DMS53 treated with DMSO at 0.1 percent for 48 hours (cell line): ENCODE results near the gene FAM219A.

Experiments used
- DNase-seq: peaks from one replicate; lab custom pipeline; 2025; ENCODE audit not compliant: unreplicated experiment; lab: John Stamatoyannopoulos, UW

FAM219A gene

DNA sequence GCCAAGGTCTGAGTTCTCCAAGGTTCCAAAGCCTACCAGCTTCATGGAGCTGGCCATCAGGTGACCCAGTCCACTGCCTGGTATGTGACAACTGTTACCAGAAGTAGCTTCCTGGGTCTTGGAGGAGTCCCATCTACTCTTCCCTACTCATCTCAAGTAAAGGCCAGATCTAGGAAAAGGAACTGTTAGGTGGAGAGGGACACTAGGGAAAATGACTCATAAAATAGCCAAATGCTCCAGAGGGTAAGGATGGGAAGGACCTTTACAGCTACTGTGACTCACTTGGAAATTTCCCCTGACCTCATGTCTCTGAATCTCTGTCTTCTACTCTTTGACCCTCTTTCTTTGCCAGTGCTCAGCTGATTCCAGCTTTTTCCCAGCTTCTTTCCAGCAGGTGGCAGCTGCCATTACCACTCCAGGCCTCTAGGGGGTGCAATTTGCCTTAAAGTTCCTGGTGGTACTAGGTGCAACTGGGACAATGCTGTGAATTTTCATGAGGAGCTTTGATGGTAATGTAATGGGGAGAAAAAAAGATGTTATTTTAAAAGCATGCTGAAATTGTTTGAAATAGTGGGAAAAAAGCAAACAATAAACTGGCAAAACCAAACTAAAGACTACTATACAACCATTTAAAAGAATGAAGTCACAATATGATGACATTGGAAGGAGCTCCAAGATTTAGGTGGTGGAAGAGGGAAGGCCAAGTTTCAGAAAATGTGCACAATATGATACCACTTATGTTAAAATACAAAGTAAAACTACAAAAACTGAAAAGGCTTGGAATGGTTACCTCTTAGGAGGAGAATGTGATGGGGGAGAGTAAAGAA lies 54.6 kb downstream of the FAM219A start:
- DNase-seq = peak; percentile 31

- no peak for DNase-seq
Observed at GRCh38 chr9:34400686-34401602, 57.4 kb downstream of the FAM219A start.

GRCh38 chr9:34400275-34400674 lies 58.1 kb downstream of the FAM219A start:
- no peak for DNase-seq

DNA sequence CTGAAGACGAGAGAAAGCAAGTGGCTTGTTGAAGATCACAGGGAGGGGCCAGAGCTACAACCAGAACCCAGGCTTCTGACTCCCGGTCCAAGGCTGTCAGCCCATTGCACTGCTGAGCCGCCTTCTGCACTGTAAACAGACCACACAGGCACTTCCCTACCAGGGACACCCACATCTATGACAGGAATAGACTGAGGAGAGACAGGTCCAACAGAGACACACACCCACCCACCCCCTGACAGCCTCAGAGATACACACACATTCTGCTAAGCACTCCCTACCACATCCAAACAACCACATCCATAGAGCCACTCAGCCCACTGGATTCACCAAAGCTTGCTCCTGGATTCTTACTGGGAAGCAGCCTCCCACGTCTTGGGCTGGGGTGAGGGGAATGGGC lies 58.6 kb downstream of the FAM219A start:
- DNase-seq = no peak

- no peak for DNase-seq
Observed at GRCh38 chr9:34398875-34399274, 59.5 kb downstream of the FAM219A start.

- DNase-seq = no peak
Observed at GRCh38 chr9:34396276-34397214, 61.8 kb downstream of the FAM219A start.

GRCh38 chr9:34392511-34392910 lies 65.9 kb downstream of the FAM219A start:
- DNase-seq = no peak

DNA sequence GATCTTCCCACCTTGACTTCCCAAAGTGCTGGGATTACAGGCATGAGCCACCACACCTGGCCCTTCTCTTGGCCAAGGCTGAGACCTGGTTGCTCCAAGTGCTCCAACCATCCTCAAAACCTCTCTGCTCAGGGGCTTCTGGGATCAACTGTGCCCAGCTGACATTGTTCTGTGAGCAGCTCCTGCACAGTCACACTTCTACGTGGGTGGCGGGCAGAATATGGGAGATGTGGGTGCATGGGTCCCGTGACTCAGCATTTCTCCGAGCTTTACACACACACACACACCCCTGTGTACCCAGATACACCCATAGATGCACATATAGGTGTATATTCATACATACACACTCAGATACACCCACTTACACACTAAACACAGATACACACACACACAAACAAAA lies 71.1 kb downstream of the FAM219A start:
- DNase-seq = no peak

DNA sequence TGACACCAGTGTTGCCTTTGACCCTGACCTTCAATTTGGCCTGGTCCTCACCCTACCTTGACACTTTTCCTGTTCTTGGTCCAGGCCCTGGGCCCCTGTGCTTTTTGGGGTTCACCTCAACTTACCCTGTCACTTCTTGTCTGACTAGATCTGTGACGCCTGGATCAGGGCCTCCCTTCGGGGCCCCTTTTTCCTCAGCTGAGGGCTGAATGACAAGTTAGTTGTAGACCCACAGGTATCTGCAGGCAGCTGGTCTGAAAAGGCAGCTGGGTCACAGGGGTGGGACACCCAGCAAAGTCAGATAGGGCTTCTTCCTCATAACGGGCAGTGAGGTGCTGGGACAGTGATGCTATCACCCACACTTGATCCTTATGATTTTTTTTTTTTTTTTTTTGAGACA lies 71.7 kb downstream of the FAM219A start:
- no peak for DNase-seq

DNA sequence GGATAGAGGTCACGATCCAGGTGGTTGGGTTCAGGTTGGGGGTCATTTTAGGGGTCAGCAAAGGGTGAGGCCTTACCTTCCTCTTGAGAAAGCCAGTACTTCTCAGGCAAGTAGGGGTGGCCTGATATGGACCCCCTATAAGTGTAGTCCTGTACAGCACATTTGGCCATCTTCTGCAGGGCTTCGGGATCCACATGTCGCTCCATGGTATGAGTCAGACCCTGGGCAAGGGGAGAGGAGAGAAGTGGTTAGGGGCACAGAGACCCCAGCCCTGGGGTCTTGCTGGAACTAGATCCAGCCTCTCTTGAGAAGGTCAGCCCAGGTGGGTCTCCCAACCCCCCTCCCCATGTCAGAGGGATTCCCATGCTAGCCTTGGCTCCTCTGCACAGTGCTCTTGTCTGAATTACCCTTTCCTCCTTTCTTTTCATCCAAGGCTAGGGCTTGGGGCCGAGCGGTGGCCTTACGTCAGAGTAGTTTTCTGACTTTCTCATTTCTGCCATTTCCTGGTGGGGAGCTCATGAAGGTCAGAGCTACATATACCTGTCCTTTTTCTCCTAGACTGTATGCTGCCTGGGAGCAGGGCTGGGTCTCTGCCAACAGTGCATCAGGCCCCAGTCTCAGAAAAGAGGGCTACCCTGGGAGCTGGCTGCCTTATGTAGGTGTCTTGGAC lies 72.7 kb downstream of the FAM219A start:
- DNase-seq = no peak

- DNase-seq = no peak
Observed at GRCh38 chr9:34384368-34385165, 73.8 kb downstream of the FAM219A start.

GRCh38 chr9:34383904-34384303 lies 74.5 kb downstream of the FAM219A start:
- no peak for DNase-seq

- no peak for DNase-seq
Observed at GRCh38 chr9:34382879-34383278, 75.5 kb downstream of the FAM219A start.

GRCh38 chr9:34382054-34382453 lies 76.3 kb downstream of the FAM219A start:
- DNase-seq = no peak

DNA sequence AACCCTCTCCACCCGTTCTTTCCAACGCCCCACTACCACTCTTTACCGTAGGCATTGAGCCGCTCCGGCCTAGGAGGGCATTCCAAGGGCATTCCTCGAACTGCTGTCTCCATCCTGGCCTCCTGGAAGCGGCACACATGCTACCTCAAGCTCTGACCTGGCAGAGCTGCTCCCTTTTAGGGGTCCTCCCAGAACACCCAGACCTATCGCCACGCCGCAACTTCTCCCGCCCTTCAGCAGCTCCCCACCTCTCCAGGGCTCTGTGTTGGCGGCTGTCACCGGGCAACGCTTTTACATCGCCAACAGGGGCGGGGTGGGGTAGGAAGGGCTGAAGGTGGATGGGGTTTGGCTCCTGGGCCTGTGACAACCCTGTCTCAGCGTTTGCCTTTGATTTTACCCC lies 77.0 kb downstream of the FAM219A start:
- DNase-seq = no peak

DNA sequence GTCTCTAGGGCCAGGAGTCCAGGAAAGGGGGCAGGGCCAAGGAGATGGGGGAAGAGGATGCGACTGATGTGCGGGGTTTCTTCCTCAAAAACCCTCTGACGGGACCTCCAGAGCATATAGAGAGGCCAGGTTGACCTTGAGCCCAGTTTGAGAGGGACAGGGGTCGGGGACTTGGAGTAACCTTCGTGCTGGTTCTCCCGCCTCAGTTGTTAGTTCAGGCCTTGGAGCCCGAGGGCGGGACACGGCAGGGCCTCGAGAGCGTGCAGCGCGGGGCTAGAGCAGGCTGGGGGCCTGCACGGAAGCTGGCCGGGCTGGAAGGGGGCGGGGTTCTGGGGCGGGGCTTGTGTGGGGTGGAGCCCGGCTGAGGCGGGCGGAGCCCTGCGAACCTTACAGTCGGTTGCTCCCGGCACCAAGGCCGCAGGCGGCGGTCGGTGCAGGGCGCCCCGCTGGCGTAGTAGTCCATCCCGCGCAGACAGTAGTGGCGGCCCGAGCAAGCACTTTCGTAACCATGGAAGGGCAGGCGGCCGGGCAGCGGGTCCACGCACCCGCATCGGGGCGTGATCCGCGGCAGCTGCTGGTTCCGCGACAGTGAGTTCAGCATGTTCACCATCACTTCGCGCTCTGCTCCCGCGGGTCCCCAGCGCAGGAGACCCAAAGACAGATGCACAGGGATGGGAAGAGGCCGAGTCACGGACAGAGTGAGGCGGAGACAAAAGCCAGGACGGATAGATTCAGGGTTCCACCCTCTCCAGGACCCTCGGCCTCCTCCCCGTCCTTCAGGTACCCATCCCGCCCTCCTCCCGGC lies 77.7 kb downstream of the FAM219A start:
- peak; percentile 37 for DNase-seq

GRCh38 chr9:34380034-34380510 lies 78.3 kb downstream of the FAM219A start:
- DNase-seq = peak; percentile 31

DNA sequence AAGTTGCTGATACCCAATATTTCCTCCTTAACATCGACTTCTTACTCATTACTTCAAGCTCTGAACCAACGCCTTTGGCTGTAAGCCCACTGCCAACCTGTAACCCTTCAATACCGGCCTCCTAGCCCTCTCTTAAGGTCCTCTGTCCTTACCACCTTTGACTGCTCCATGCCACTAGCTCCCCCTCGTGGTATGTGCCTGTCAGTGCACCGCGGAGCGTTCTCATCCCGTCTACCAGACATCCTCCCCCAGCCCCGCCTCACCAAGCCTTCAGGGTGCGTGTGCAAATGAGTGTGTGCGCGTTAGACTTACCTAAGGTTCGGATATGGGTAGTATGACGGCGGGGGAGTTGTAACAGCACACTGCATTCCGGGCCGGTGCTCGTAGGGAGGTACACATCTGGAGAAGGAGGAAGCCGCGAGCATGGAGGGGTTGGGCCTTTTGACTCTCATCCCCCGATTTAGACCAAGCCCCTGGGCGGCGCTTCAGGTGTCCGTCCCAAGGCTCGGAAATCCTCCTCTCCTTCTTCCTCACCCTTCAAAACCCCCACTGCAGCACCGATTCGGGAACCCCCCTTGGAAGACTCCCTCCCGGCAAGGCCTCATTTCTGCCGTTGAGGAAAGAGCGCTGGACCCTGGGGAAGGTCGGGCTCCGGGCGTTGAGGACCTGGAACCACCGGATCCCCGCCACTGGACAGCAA lies 78.9 kb downstream of the FAM219A start:
- peak; percentile 74 for DNase-seq
